Prostate gland (tissue), 2 donors: ENCODE measurements around the gene KIF5B. TPM values are rescaled to one million over a fixed set of nuclear protein-coding genes. Genes with fewer than 3 reads are reported as not detected.
"Not testable (repeated sequence)": the region's sequence is repeated elsewhere in the genome, so short reads cannot be mapped to it uniquely, and the experiment has no call there.

Experiments
- DNase-seq: peaks from one replicate; pipeline ENCODE4 v3.0.0-alpha.2; 2019; ENCODE audit warnings: low spot score
- H3K27ac ChIP-seq, 2 donors: fragments of 200-600 bp; sonication (generic); 2 replicates each; pipeline ENCODE4 v1.5.1; 2017 to 2019
- H3K27me3 ChIP-seq: fragments of 200-600 bp; sonication (generic); replicated peaks from 2 replicates; pipeline ENCODE4 v1.5.1; 2019; ENCODE audit not compliant: insufficient read depth
- H3K36me3 ChIP-seq, 2 donors: fragments of 200-600 bp; sonication (generic); 1 replicate in 1 of 2; 2 replicates in 1 of 2; pipeline versions ENCODE4 v1.5.1 to v1.8.1; 2017 to 2019
- H3K4me1 ChIP-seq: fragments of 200-600 bp; sonication (generic); replicated peaks from 2 replicates; pipeline ENCODE4 v1.5.1; 2019
- H3K4me3 ChIP-seq, 2 donors: fragments of 200-600 bp; sonication (generic); 2 replicates each; pipeline ENCODE4 v1.5.1; 2017 to 2019
- H3K9me3 ChIP-seq: fragments of 200-600 bp; sonication (generic); 2 replicates; pipeline ENCODE4 v1.5.1; 2017
- POLR2A ChIP-seq: fragments of 450-650 bp; IDR thresholded peaks from one replicate; pipeline ENCODE4 v1.6.1; 2016; ENCODE audit warnings: antibody characterized with exemption, mild to moderate bottlenecking
- POLR2AphosphoS5 ChIP-seq: sonication (generic); formaldehyde crosslinking; IDR thresholded peaks from one replicate; pipeline ENCODE4 v1.6.1; 2017; ENCODE audit warnings: antibody characterized with exemption
- WGBS: methylation state at CpG from one replicate; pipeline ENCODE4 v1.1.5; 2018; 5-methylcytosine and 5-hydroxymethylcytosine counted together
- intact Hi-C: fragments of 100-400 bp; cut with DNase I; formaldehyde crosslinking; loops from one replicate; pipeline ENCODE4 v1.14.2; 2022
- total RNA-seq, 2 donors: library from RNA; depleted of rRNA; stranded (reverse); fragments of >200 nt; gene quantifications; one replicate each; pipeline ENCODE4 v1.1.0, GENCODE V29; 2016
- TF ChIP-seq, protein P1 (sequence below), 4 experiments: fragments of 200-600 bp in 2 of 4; fragments of 450-650 bp in 2 of 4; sonication (generic) in 2 of 4; IDR thresholded peaks; 1 replicate in 3 of 4; 2 replicates in 1 of 4; pipeline ENCODE4 v1.5.1; 2016 to 2019; ENCODE audit warnings: antibody characterized with exemption in 4 of 4, mild to moderate bottlenecking in 2 of 4, moderate library complexity in 2 of 4

Gene KIF5B
- total RNA-seq, 2 donors from 2014 or later = 98.2 to 102 TPM

- H3K36me3 ChIP-seq = no peaks in the 10 kb centered on the region
- no peak overlapping the region for H3K4me3 ChIP-seq
- TF ChIP-seq, protein P1, sequence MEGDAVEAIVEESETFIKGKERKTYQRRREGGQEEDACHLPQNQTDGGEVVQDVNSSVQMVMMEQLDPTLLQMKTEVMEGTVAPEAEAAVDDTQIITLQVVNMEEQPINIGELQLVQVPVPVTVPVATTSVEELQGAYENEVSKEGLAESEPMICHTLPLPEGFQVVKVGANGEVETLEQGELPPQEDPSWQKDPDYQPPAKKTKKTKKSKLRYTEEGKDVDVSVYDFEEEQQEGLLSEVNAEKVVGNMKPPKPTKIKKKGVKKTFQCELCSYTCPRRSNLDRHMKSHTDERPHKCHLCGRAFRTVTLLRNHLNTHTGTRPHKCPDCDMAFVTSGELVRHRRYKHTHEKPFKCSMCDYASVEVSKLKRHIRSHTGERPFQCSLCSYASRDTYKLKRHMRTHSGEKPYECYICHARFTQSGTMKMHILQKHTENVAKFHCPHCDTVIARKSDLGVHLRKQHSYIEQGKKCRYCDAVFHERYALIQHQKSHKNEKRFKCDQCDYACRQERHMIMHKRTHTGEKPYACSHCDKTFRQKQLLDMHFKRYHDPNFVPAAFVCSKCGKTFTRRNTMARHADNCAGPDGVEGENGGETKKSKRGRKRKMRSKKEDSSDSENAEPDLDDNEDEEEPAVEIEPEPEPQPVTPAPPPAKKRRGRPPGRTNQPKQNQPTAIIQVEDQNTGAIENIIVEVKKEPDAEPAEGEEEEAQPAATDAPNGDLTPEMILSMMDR (IDR thresholded peaks at IDR 0.05) = no peak
- TF ChIP-seq POLR2AphosphoS5 (no peak), POLR2A (no peak)
- H3K27ac ChIP-seq = no peak overlapping the region
- H3K4me1 ChIP-seq = no peaks in the 10 kb centered on the region
- no peak for DNase-seq
- WGBS = 79% methylated on average over 3 of the region's 3 CpGs
- no peaks in the 10 kb centered on the region for H3K9me3 ChIP-seq
- H3K27me3 ChIP-seq = no peaks in the 10 kb centered on the region
- intact Hi-C loops = loop anchor here (10.0 kb wide), 3 partner anchors 135 to 315 kb away; partner anchors contain the start of genes ARHGAP12 and EPC1
Observed at GRCh38 chr10:32059472-32059871, 3.2 kb upstream of the KIF5B start.

DNA sequence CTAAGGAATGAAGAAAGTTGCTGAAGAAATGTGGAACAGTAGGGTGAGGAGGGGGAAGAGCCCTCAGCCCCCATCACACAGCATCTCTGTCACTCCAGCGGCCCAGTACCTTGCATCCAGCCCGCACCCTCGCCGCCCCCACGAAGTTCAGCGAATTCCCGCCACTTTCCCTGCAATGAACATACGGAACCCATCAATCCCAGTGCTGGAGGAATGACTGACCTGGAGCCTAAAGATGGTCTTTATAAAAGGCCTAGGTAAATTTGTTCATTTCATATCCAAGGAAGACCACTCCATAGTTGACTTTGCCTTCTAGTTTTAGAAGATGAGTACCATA, 779 bp upstream of the KIF5B start:
- intact Hi-C loops = loop anchor here (10.0 kb wide), 3 partner anchors 132 to 318 kb away; partner anchors contain the start of genes ARHGAP12 and EPC1
- TF ChIP-seq, protein P1 (IDR thresholded peaks at IDR 0.05) = no peak
- no peak for TF ChIP-seq POLR2A
- no peak for TF ChIP-seq POLR2AphosphoS5
- Histone ChIP-seq H3K4me3 (peak overlapping the region; percentile 66 to 97), H3K27ac (peak overlapping the region; percentile 97 to 99), H3K36me3 (no peaks in the 10 kb centered on the region), H3K27me3 (no peaks in the 10 kb centered on the region), H3K9me3 (no peaks in the 10 kb centered on the region), H3K4me1 (no peaks in the 10 kb centered on the region)
- no peak for DNase-seq
- WGBS = 69% methylated on average over 8 of the region's 8 CpGs

DNA sequence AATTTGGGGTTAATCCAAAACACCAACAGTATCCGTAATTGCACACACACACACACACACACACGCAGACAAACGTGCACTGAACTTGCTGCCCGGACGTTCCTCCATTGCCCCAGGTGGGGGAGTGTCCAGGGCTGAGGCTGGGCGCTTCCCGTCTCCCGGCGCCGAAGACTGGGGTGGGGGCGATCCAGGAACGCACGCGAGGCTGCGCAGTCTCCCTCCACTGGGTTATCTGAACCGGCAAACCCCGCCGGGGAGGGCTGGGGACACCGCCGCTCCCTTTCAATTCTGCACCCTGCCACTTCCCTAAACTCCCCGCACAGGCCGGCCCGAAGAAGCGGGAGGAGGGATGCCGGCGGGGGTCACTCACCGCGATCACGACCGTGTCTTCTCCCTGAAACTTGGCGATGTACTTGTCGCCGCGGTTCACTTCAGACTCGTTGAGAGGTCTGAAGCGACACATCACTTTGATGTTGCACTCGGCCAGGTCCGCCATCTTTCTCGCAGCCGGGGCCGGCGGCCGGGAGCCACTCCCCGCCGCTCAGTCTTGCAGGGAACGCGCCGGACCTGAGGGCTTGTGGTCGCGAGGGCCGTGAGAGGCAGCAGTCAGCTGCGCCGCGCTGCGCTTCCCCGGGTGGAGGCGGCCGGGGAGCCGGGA, 618 bp downstream of the KIF5B start:
- peak; percentile 55 for DNase-seq
- Histone ChIP-seq H3K4me3 (peak overlapping the region; percentile 66 to 97), H3K27me3 (no peaks in the 10 kb centered on the region), H3K27ac (peak overlapping the region; percentile 97 to 99), H3K36me3 (no peaks in the 10 kb centered on the region), H3K4me1 (no peaks in the 10 kb centered on the region), H3K9me3 (no peaks in the 10 kb centered on the region)
- WGBS = under 1% methylated on average over 53 of the region's 59 CpGs
- intact Hi-C loops = loop anchor here (10.0 kb wide), 3 partner anchors 131 to 319 kb away; partner anchors contain the start of genes ARHGAP12 and EPC1
- TF ChIP-seq, protein P1 (IDR thresholded peaks at IDR 0.05) = peak in 1 of 4 experiments; percentile 20
- TF ChIP-seq POLR2AphosphoS5 (no peak), POLR2A (peak; percentile 58)

- Histone ChIP-seq H3K9me3 (no peaks in the 10 kb centered on the region), H3K27ac (peak overlapping the region; percentile 36 to 97), H3K4me1 (no peaks in the 10 kb centered on the region), H3K36me3 (no peaks in the 10 kb centered on the region), H3K27me3 (no peaks in the 10 kb centered on the region), H3K4me3 (peak overlapping the region; percentile 66 to 97)
- WGBS = 8% methylated on average over 5 of the region's 5 CpGs
- TF ChIP-seq POLR2A (no peak), POLR2AphosphoS5 (peak; percentile 49)
- TF ChIP-seq, protein P1 (IDR thresholded peaks at IDR 0.05) = no peak
- intact Hi-C loops = loop anchor here (10.0 kb wide), 3 partner anchors 129 to 321 kb away; partner anchors contain the start of genes ARHGAP12 and EPC1
- peak; percentile 14 for DNase-seq
Observed at GRCh38 chr10:32054094-32054493, 2.1 kb downstream of the KIF5B start.

GRCh38 chr10:32053392-32053791, 2.8 kb downstream of the KIF5B start:
- not testable (repeated sequence) for H3K27ac ChIP-seq
- intact Hi-C loops = loop anchor here (10.0 kb wide), 3 partner anchors 129 to 321 kb away; partner anchors contain the start of genes ARHGAP12 and EPC1
- H3K4me3 ChIP-seq = peak overlapping the region; percentile 66 to 97

More at GRCh38 chr10:32053392-32053791, 2.8 kb downstream of the KIF5B start:
- DNase-seq, H3K27me3 ChIP-seq, H3K4me1 ChIP-seq, H3K36me3 ChIP-seq, H3K9me3 ChIP-seq: not testable (repeated sequence)
- WGBS = 83% methylated on average over 11 of the region's 11 CpGs
